HEK293 (cell line): ENCODE results near the gene FYB1.

Experiments used
- CTCF ChIP-seq: fragments of 450-650 bp; formaldehyde crosslinking; IDR thresholded peaks from 2 replicates; pipeline ENCODE4 v1.5.1; 2016; ENCODE audit warnings: missing biosample characterization, missing genetic modification characterization
- HOXA7 ChIP-seq: sonication (generic); formaldehyde crosslinking; IDR thresholded peaks from 2 replicates; pipeline ENCODE4 v1.8.1; 2022; ENCODE audit warnings: missing genetic modification reagents, borderline replicate concordance

- TF ChIP-seq CTCF (tag by site-specific recombination) (no peak), HOXA7 (no peak)
These were observed 98.0 kb downstream of the FYB1 start for GRCh38 chr5:39121315-39121714.
